Endothelial cell of umbilical vein (primary cell): Measurements from ENCODE around the gene DNAJC4. TPM values are rescaled to one million over a fixed set of nuclear protein-coding genes. Genes with fewer than 3 reads are reported as not detected.

Experiments
- BruUV-seq: library from RNA; stranded (reverse); fragments of 400-500 nt; replicated peaks from 2 replicates; lab custom pipeline; 2021; lab: Mats Ljungman, UMichigan
- CTCF ChIA-PET: fragments of 300-600, 350-600 bp; sonication (Branson Sonifier 250); formaldehyde crosslinking; loops from one replicate; lab custom pipeline; 2021; ENCODE audit warnings: antibody characterized with exemption, inconsistent platforms; lab: Charles Lee
- POLR2A ChIA-PET: fragments of 300-600, 350-600 bp; sonication (Branson Sonifier 250); formaldehyde crosslinking; loops from one replicate; lab custom pipeline; 2021; ENCODE audit warnings: antibody characterized with exemption, inconsistent platforms; lab: Charles Lee
- DNase-seq: peaks from one replicate; pipeline ENCODE4 v3.0.0-alpha.2; 2011; ENCODE audit warnings: low read depth, low spot score
- FAIRE-seq: peaks from 2 replicates; lab custom pipeline; 2011; peaks lifted over from hg19 to GRCh38; lab: Jason Lieb, UNC
- H2AFZ ChIP-seq: 2 replicates; pipeline ENCODE4 v1.6.0; 2012; ENCODE audit warnings: low read depth, low read length, control low read depth, inconsistent platforms
- H3K27ac ChIP-seq: 2 replicates; pipeline ENCODE4 v1.5.1; 2011; ENCODE audit warnings: low read depth, mild to moderate bottlenecking, control low read depth, low read length, moderate library complexity; ENCODE audit not compliant: insufficient read depth
- H3K27me3 ChIP-seq, 2 experiments: 2 replicates each; pipeline versions ENCODE4 v1.6.0 to v1.6.1; 2011; ENCODE audit warnings: low read length in 2 of 2, mixed read lengths in 1 of 2; ENCODE audit not compliant: control insufficient read depth in 2 of 2, insufficient read depth in 2 of 2
- H3K36me3 ChIP-seq, 2 experiments: 2 replicates in 1 of 2; 3 replicates in 1 of 2; pipeline ENCODE4 v1.5.1; 2011; ENCODE audit warnings: low read length in 2 of 2, mild to moderate bottlenecking in 1 of 2, moderate library complexity in 1 of 2; ENCODE audit not compliant: control insufficient read depth in 2 of 2, insufficient read depth in 2 of 2; ENCODE audit errors: extremely low read depth in 1 of 2
- H3K4me1 ChIP-seq: 3 replicates; pipeline ENCODE4 v1.5.1; 2011; ENCODE audit warnings: mild to moderate bottlenecking, low read length; ENCODE audit not compliant: control insufficient read depth, insufficient read depth; ENCODE audit errors: extremely low read depth
- H3K4me2 ChIP-seq: 2 replicates; pipeline ENCODE4 v1.6.1; 2011; ENCODE audit warnings: low read length, control low read depth, mixed read lengths; ENCODE audit not compliant: insufficient read depth
- H3K4me3 ChIP-seq, 3 experiments: fragments of 200-600 bp in 1 of 3; sonication (generic), shearing (Covaris generic) in 1 of 3; replicated peaks in 1 of 3; 2 replicates each; pipeline ENCODE4 v1.5.1; 2011 to 2016; ENCODE audit warnings: control low read depth in 3 of 3, low read length in 3 of 3, mild to moderate bottlenecking in 2 of 3, inconsistent platforms in 1 of 3, low read depth in 1 of 3, moderate library complexity in 1 of 3; ENCODE audit not compliant: insufficient read depth in 1 of 3
- H3K79me2 ChIP-seq: 2 replicates; pipeline ENCODE4 v1.6.0; 2012; ENCODE audit warnings: low read length, inconsistent platforms; ENCODE audit not compliant: control insufficient read depth, insufficient read depth
- H3K9ac ChIP-seq: replicated peaks from 2 replicates; pipeline ENCODE3; 2011; ENCODE audit warnings: low read length, control low read depth; ENCODE audit not compliant: insufficient read depth; ENCODE audit errors: extremely low read depth
- H3K9me1 ChIP-seq: replicated peaks from 3 replicates; pipeline ENCODE4 v1.6.0; 2011; ENCODE audit warnings: mild to moderate bottlenecking, low read length; ENCODE audit not compliant: control insufficient read depth, insufficient read depth; ENCODE audit errors: extremely low read depth
- H3K9me3 ChIP-seq: replicated peaks from 2 replicates; pipeline ENCODE4 v1.5.1; 2012; ENCODE audit warnings: low read length, inconsistent platforms; ENCODE audit not compliant: control insufficient read depth, insufficient read depth
- H4K20me1 ChIP-seq: replicated peaks from 2 replicates; pipeline ENCODE3; 2011; ENCODE audit warnings: mild to moderate bottlenecking, low read length; ENCODE audit not compliant: control insufficient read depth, insufficient read depth; ENCODE audit errors: extremely low read depth
- EZH2 ChIP-seq: IDR thresholded peaks from 2 replicates; pipeline ENCODE4 v1.6.1; 2012; ENCODE audit warnings: borderline replicate concordance, low read depth, mild to moderate bottlenecking, moderate library complexity, low read length, inconsistent platforms; ENCODE audit not compliant: severe bottlenecking
- FOS ChIP-seq: IDR thresholded peaks from 2 replicates; pipeline ENCODE4 v1.6.1; 2011; ENCODE audit warnings: mild to moderate bottlenecking, low read length, moderate library complexity, borderline replicate concordance; ENCODE audit not compliant: insufficient read depth
- GATA2 ChIP-seq: IDR thresholded peaks from 2 replicates; pipeline ENCODE4 v1.7.0; 2011; ENCODE audit warnings: low read depth, mild to moderate bottlenecking, moderate library complexity, mixed read lengths, low read length; ENCODE audit not compliant: insufficient read length, insufficient read depth
- JUN ChIP-seq: IDR thresholded peaks from 2 replicates; pipeline ENCODE4 v1.6.1; 2011; ENCODE audit warnings: borderline replicate concordance, low read depth; ENCODE audit not compliant: insufficient read length, insufficient read depth
- MYC ChIP-seq: IDR thresholded peaks from one replicate; pipeline ENCODE4 v1.6.1; 2011; ENCODE audit warnings: mild to moderate bottlenecking, low read depth, low read length
- POLR2A ChIP-seq: IDR thresholded peaks from 2 replicates; pipeline ENCODE4 v1.6.1; 2012; ENCODE audit warnings: low read depth, mild to moderate bottlenecking, control low read depth, low read length
- POLR2AphosphoS5 ChIP-seq: IDR thresholded peaks from 2 replicates; pipeline ENCODE4 v1.6.1; 2012; ENCODE audit warnings: low read depth, mild to moderate bottlenecking, control low read depth, low read length, moderate library complexity; ENCODE audit not compliant: insufficient read depth
- dilution Hi-C: fragments of 300-500 bp; cut with MboI; formaldehyde crosslinking; loops from one replicate; pipeline ENCODE4 v1.15.0; 2019; ENCODE audit warnings: low sequenced_read_pairs; ENCODE audit not compliant: extremely low pct_ligation_motif_present
- intact Hi-C: fragments of 100-400 bp; cut with micrococcal nuclease; formaldehyde crosslinking; loops from one replicate; pipeline ENCODE4 v1.10.0; 2022
- polyA plus RNA-seq, 4 experiments: library from polyadenylated mRNA; depleted of rRNA in 3 of 4; stranded (reverse) in 3 of 4; unstranded in 1 of 4; fragments of >200 nt; gene quantifications; 2 replicates each; pipeline versions ENCODE4 v1.2.1 to v1.2.3, GENCODE V29; 2011 to 2012; ENCODE audit warnings: missing spikeins in 1 of 4
- total RNA-seq: library from RNA; stranded (reverse); gene quantifications from 2 replicates; pipeline ENCODE4 v1.2.3, GENCODE V29; 2021
- TF ChIP-seq, protein P1 (sequence below), 2 donors: IDR thresholded peaks; 1 replicate in 1 of 2; 2 replicates in 1 of 2; pipeline ENCODE4 v1.5.1; 2011; ENCODE audit warnings: low read length in 2 of 2, mild to moderate bottlenecking in 2 of 2, moderate library complexity in 2 of 2, control low read depth in 1 of 2, inconsistent platforms in 1 of 2, low read depth in 1 of 2; ENCODE audit not compliant: insufficient read depth in 1 of 2; ENCODE audit errors: extremely low read depth in 1 of 2
- TF ChIP-seq, protein P2 (sequence below): IDR thresholded peaks from 2 replicates; pipeline ENCODE4 v1.6.1; 2011; ENCODE audit not compliant: insufficient read depth, insufficient read length

DNAJC4 gene
- total and polyA plus RNA-seq, 2 donors (not counting 3 experiments of a cell fraction or from before 2014, with no cell fraction given): 23.5 to 41.2 TPM

DNA sequence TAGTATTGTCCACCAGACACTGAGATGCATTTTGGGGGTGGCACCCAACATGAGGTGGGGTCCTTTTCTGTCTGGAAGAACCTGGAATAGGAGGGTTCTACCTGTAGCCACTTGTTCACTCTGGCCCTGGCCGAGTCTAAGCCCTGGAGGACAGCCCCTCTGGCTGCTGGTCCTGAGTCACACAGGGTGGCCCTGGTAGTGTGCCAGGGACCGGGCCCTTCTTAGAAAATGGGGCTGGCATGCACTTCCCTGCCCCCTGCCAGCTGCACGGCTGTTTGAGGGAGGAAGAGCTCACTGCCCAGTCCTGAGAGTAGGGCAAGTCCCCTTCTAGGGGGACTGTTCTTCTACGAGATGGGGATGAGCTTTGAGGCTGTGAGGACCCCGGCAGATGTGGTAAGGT, 23.1 kb downstream of the DNAJC4 start:
- H3K4me2 ChIP-seq: no peak overlapping the region
- dilution Hi-C loops: no loop called here
- intact Hi-C loops: no loop called here
- H4K20me1 ChIP-seq: no peaks in the 10 kb centered on the region
- CTCF ChIA-PET: interaction anchor here (0.6 to 1.3 kb wide), 2 partner anchors 9 to 15 kb away, joined by 3 to 6 read pairs; no protein-coding TSS in a partner anchor
- no peaks in the 10 kb centered on the region for H3K9me1 ChIP-seq
- no peaks in the 10 kb centered on the region for H3K27me3 ChIP-seq
- H3K79me2 ChIP-seq: peaks cover 32% of the 10 kb centered on the region
- peaks cover 24% of the 10 kb centered on the region for H3K4me1 ChIP-seq
- FAIRE-seq (no peak), DNase-seq (no peak)
- H3K4me3 ChIP-seq: no peak overlapping the region
- H3K9ac ChIP-seq: no peak overlapping the region
- no peak overlapping the region for H2AFZ ChIP-seq
- POLR2A ChIA-PET: interaction anchor here (0.9 kb wide), 1 partner anchor 15 kb away, joined by 3 read pairs; no protein-coding TSS in a partner anchor
- no peak for TF ChIP-seq POLR2A
- TF ChIP-seq MYC: no peak
- no peak for TF ChIP-seq POLR2AphosphoS5
- TF ChIP-seq JUN: no peak
- no peak for TF ChIP-seq GATA2
- no peak for TF ChIP-seq FOS
- no peaks in the 10 kb centered on the region for H3K9me3 ChIP-seq
- peaks cover 2 to 20% of the 10 kb centered on the region in 2 experiments for H3K36me3 ChIP-seq
- BruUV-seq: no TSS peak
- no peak overlapping the region for H3K27ac ChIP-seq

- CTCF ChIA-PET: interaction anchor here (0.8 to 1.5 kb wide), 3 partner anchors 9 to 51 kb away, joined by 3 to 6 read pairs (median 4); partner anchors contain the start of gene ESRRA
Measured at GRCh38 chr11:64254326-64254725, 24.0 kb downstream of the DNAJC4 start.

More at GRCh38 chr11:64254326-64254725, 24.0 kb downstream of the DNAJC4 start:
- peaks cover 24% of the 10 kb centered on the region for H3K4me1 ChIP-seq
- H2AFZ ChIP-seq: no peak overlapping the region
- H3K27ac ChIP-seq: no peak overlapping the region
- POLR2A ChIA-PET: interaction anchor here (0.9 kb wide), 1 partner anchor 14 kb away, joined by 3 read pairs; no protein-coding TSS in a partner anchor
- no TSS peak for BruUV-seq
- H3K4me2 ChIP-seq: no peak overlapping the region
- H3K9me3 ChIP-seq: no peaks in the 10 kb centered on the region
- DNase-seq: no peak
- dilution Hi-C loops: no loop called here
- intact Hi-C loops: no loop called here
- no peak overlapping the region for H3K4me3 ChIP-seq
- H3K9me1 ChIP-seq: no peaks in the 10 kb centered on the region
- no peak for FAIRE-seq
- H4K20me1 ChIP-seq: no peaks in the 10 kb centered on the region
- H3K36me3 ChIP-seq: peaks cover 8 to 29% of the 10 kb centered on the region in 2 experiments
- TF ChIP-seq GATA2: no peak
- TF ChIP-seq, protein P1, sequence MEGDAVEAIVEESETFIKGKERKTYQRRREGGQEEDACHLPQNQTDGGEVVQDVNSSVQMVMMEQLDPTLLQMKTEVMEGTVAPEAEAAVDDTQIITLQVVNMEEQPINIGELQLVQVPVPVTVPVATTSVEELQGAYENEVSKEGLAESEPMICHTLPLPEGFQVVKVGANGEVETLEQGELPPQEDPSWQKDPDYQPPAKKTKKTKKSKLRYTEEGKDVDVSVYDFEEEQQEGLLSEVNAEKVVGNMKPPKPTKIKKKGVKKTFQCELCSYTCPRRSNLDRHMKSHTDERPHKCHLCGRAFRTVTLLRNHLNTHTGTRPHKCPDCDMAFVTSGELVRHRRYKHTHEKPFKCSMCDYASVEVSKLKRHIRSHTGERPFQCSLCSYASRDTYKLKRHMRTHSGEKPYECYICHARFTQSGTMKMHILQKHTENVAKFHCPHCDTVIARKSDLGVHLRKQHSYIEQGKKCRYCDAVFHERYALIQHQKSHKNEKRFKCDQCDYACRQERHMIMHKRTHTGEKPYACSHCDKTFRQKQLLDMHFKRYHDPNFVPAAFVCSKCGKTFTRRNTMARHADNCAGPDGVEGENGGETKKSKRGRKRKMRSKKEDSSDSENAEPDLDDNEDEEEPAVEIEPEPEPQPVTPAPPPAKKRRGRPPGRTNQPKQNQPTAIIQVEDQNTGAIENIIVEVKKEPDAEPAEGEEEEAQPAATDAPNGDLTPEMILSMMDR (IDR thresholded peaks at IDR 0.05; ENCODE audit: extremely low read depth in 1 of 2, insufficient read depth in 1 of 2, low read depth in 1 of 2, low read length in 2 of 2): no peak
- TF ChIP-seq MYC: no peak
- no peak for TF ChIP-seq POLR2A
- TF ChIP-seq, protein P2, sequence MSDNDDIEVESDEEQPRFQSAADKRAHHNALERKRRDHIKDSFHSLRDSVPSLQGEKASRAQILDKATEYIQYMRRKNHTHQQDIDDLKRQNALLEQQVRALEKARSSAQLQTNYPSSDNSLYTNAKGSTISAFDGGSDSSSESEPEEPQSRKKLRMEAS: no peak
- no peak for TF ChIP-seq POLR2AphosphoS5
- TF ChIP-seq JUN: no peak
- no peak for TF ChIP-seq EZH2
- TF ChIP-seq FOS: no peak
- peaks cover 32% of the 10 kb centered on the region for H3K79me2 ChIP-seq
- no peaks in the 10 kb centered on the region for H3K27me3 ChIP-seq
- H3K9ac ChIP-seq: no peak overlapping the region
